ENCODE results near the gene SYNDIG1.

The SYNDIG1 gene

GRCh38 chr20:24521032-24521431, 51.6 kb downstream of the SYNDIG1 start:
- FAIRE-seq (no peak), DNase-seq (ENCODE audit: insufficient read length, low spot score) (no peak)

GRCh38 chr20:24522452-24523330, 53.3 kb downstream of the SYNDIG1 start:
- DNase-seq (ENCODE audit: insufficient read length, low spot score) (no peak), FAIRE-seq (no peak)
- TF ChIP-seq CTCF (IDR thresholded peaks at IDR 0.05; ENCODE audit: insufficient read depth, missing control alignments): no peak

More at GRCh38 chr20:24521032-24521431, 51.6 kb downstream of the SYNDIG1 start:
- TF ChIP-seq CTCF (IDR thresholded peaks at IDR 0.05; ENCODE audit: insufficient read depth, missing control alignments): no peak

GRCh38 chr20:24523661-24524060, 54.2 kb downstream of the SYNDIG1 start:
- TF ChIP-seq CTCF (IDR thresholded peaks at IDR 0.05; ENCODE audit: insufficient read depth, missing control alignments): no peak
- no peak for DNase-seq (ENCODE audit: insufficient read length, low spot score)
- no peak for FAIRE-seq

GRCh38 chr20:24528583-24529368, 59.3 kb downstream of the SYNDIG1 start:
- DNase-seq (ENCODE audit: insufficient read length, low spot score): no peak
- FAIRE-seq: no peak
- TF ChIP-seq CTCF (IDR thresholded peaks at IDR 0.05; ENCODE audit: insufficient read depth, missing control alignments): no peak

- no peak for TF ChIP-seq CTCF (IDR thresholded peaks at IDR 0.05; ENCODE audit: insufficient read depth, missing control alignments)
- no peak for DNase-seq (ENCODE audit: insufficient read length, low spot score)
- FAIRE-seq: no peak
These were observed 59.9 kb downstream of the SYNDIG1 start for GRCh38 chr20:24529369-24529719.

- no peak for DNase-seq (ENCODE audit: insufficient read length, low spot score)
- FAIRE-seq: no peak
- no peak for TF ChIP-seq CTCF (IDR thresholded peaks at IDR 0.05; ENCODE audit: insufficient read depth, missing control alignments)
These were observed 60.8 kb downstream of the SYNDIG1 start for GRCh38 chr20:24530131-24530680.

Measured in D721Med (cell line).